Lower leg skin (tissue), 3 donors: ENCODE measurements around the gene CTNND2.

Experiments used
- CTCF ChIP-seq, 3 donors: fragments of 450-650 bp; IDR thresholded peaks; one replicate each; pipeline ENCODE4 v1.5.1; 2016; ENCODE audit warnings: antibody characterized with exemption in 3 of 3, mild to moderate bottlenecking in 3 of 3, moderate library complexity in 2 of 3
- POLR2A ChIP-seq, 2 donors: fragments of 450-650 bp; IDR thresholded peaks; one replicate each; pipeline ENCODE4 v1.6.1; 2016 to 2017; ENCODE audit warnings: antibody characterized with exemption in 2 of 2, mild to moderate bottlenecking in 1 of 2, moderate library complexity in 1 of 2

- TF ChIP-seq CTCF (IDR thresholded peaks at IDR 0.05) = no peak
- TF ChIP-seq POLR2A (IDR thresholded peaks at IDR 0.05) = no peak
These were observed 733.0 kb downstream of the CTNND2 start for GRCh38 chr5:11171236-11171635.
